Colonic mucosa (tissue), 4 donors: Measurements from ENCODE around the gene GIMAP2. TPM values are rescaled to one million over a fixed set of nuclear protein-coding genes. Genes with fewer than 3 reads are reported as not detected.

Source experiments
- DNase-seq: peaks from one replicate; pipeline ENCODE4 v3.0.0-alpha.2; 2020
- H3K27ac ChIP-seq: fragments of 200-600 bp; one replicate; pipeline ENCODE4 v1.8.0; 2021
- H3K27me3 ChIP-seq: fragments of 200-600 bp; one replicate; pipeline ENCODE4 v1.8.0; 2021
- H3K36me3 ChIP-seq: fragments of 200-600 bp; one replicate; pipeline ENCODE4 v1.8.0; 2021
- H3K4me1 ChIP-seq: fragments of 200-600 bp; one replicate; pipeline ENCODE4 v1.8.0; 2021; ENCODE audit warnings: mild to moderate bottlenecking
- H3K4me3 ChIP-seq: fragments of 200-600 bp; one replicate; pipeline ENCODE4 v1.8.0; 2021
- H3K9ac ChIP-seq, 2 donors: one replicate each; pipeline ENCODE4 v1.7.0; 2013; ENCODE audit warnings: control low read depth in 2 of 2, low read depth in 2 of 2, low read length in 2 of 2
- H3K9me3 ChIP-seq: fragments of 200-600 bp; one replicate; pipeline ENCODE4 v1.8.0; 2021
- CTCF ChIP-seq: fragments of 200-600 bp; IDR thresholded peaks from one replicate; pipeline ENCODE4 v1.8.0; 2022; ENCODE audit warnings: antibody characterized with exemption, mild to moderate bottlenecking
- intact Hi-C: fragments of 100-400 bp; cut with DNase I; formaldehyde crosslinking; loops from one replicate; pipeline ENCODE4 v1.14.1; 2022
- total RNA-seq, 2 donors: library from RNA; stranded (reverse); fragmentation: NEBNext Ultra II Directional in 1 of 2; extraction: Animal tissue kit (Norgen Biotek cat#: 25700) in 1 of 2; gene quantifications; one replicate each; pipeline ENCODE4 v1.2.1, GENCODE V29; 2021
- donor health status: healthy.
- donor health status: DM: no; HTN: no; CAD: no.
- donor health status: DM: no; HTN: no; CAD: no.

GIMAP2 gene
- total RNA-seq, 2 donors from 2014 or later = 6.5 to 6.9 TPM

- no peaks in the 10 kb centered on the region for H3K27me3 ChIP-seq
- no peaks in the 10 kb centered on the region for H3K9me3 ChIP-seq
- DNase-seq = no peak
- no peak overlapping the region for H3K9ac ChIP-seq
- H3K36me3 ChIP-seq = no peaks in the 10 kb centered on the region
- no peak overlapping the region for H3K27ac ChIP-seq
- H3K4me3 ChIP-seq = no peak overlapping the region
- intact Hi-C loops = no loop called here
- H3K4me1 ChIP-seq = no peaks in the 10 kb centered on the region
- no peak for TF ChIP-seq CTCF
These were observed 37.0 kb upstream of the GIMAP2 start for GRCh38 chr7:150648353-150649079.

- Histone ChIP-seq H3K27me3 (no peaks in the 10 kb centered on the region), H3K36me3 (no peaks in the 10 kb centered on the region), H3K9ac (no peak overlapping the region), H3K4me1 (no peaks in the 10 kb centered on the region), H3K4me3 (no peak overlapping the region), H3K27ac (no peak overlapping the region), H3K9me3 (no peaks in the 10 kb centered on the region)
- TF ChIP-seq CTCF = no peak
- DNase-seq = no peak
- intact Hi-C loops = no loop called here
These were observed 36.5 kb upstream of the GIMAP2 start for GRCh38 chr7:150649080-150649385.

GRCh38 chr7:150654692-150655091 lies 30.8 kb upstream of the GIMAP2 start:
- TF ChIP-seq CTCF = no peak
- Histone ChIP-seq H3K9ac (no peak overlapping the region), H3K4me1 (no peaks in the 10 kb centered on the region), H3K27me3 (no peaks in the 10 kb centered on the region), H3K9me3 (no peaks in the 10 kb centered on the region), H3K4me3 (no peak overlapping the region), H3K27ac (no peak overlapping the region), H3K36me3 (no peaks in the 10 kb centered on the region)
- no peak for DNase-seq
- intact Hi-C loops = no loop called here

- intact Hi-C loops = no loop called here
- TF ChIP-seq CTCF = no peak
- no peaks in the 10 kb centered on the region for H3K4me1 ChIP-seq
- H3K4me3 ChIP-seq = no peak overlapping the region
- no peaks in the 10 kb centered on the region for H3K27me3 ChIP-seq
- no peak overlapping the region for H3K27ac ChIP-seq
- H3K9ac ChIP-seq = no peak overlapping the region
- no peak for DNase-seq
- H3K36me3 ChIP-seq = no peaks in the 10 kb centered on the region
- no peaks in the 10 kb centered on the region for H3K9me3 ChIP-seq
These were observed 29.5 kb upstream of the GIMAP2 start for GRCh38 chr7:150656047-150656446.

- H3K9ac ChIP-seq = no peak overlapping the region
- H3K9me3 ChIP-seq = no peaks in the 10 kb centered on the region
- TF ChIP-seq CTCF = no peak
- H3K4me3 ChIP-seq = no peak overlapping the region
- H3K27me3 ChIP-seq = no peaks in the 10 kb centered on the region
- intact Hi-C loops = no loop called here
- DNase-seq = no peak
- H3K4me1 ChIP-seq = no peaks in the 10 kb centered on the region
- H3K36me3 ChIP-seq = no peaks in the 10 kb centered on the region
- no peak overlapping the region for H3K27ac ChIP-seq
These were observed 28.0 kb upstream of the GIMAP2 start for GRCh38 chr7:150657526-150657925.
